Measurements from ENCODE around the gene IL1RAPL1. TPM values are rescaled to one million over a fixed set of nuclear protein-coding genes. Genes with fewer than 3 reads are reported as not detected.

The IL1RAPL1 gene
- total and polyA plus RNA-seq, 2 donors (not counting 1 experiment from before 2014, with no cell fraction given) = 0.25 to 2.8 TPM

DNA sequence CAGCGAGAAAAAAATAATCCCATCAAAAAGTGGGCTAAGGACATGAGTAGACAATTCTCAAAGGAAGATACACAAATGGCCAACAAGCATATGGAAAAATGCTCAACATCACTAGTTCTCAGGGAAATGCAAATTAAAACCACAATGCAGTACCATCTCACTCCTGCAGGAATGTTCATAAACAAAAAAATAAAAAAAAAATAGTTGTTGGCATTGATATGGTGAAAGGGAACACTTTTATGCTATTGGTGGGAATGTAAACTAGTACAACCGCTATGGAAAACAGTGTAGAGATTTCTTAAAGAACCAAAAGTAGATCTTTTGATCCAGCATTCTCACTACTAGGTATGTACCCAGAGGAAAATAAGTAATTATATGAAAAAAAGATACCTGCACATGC, 1119.8 kb downstream of the IL1RAPL1 start:
- H3K27ac ChIP-seq (ENCODE audit: insufficient read depth, low read length) = no peak overlapping the region
- no peak overlapping the region for H3K4me2 ChIP-seq (ENCODE audit: extremely low read depth, insufficient read depth, low read length)
- H3K36me3 ChIP-seq (ENCODE audit: control insufficient read depth, insufficient read depth, low read length) = no peaks in the 10 kb centered on the region
- no peaks in the 10 kb centered on the region for H3K4me1 ChIP-seq (ENCODE audit: control insufficient read depth, extremely low read depth, insufficient read depth, low read length)
- DNase-seq (ENCODE audit: low read depth in 2 of 2) = no peak
- no peaks in the 10 kb centered on the region for H3K79me2 ChIP-seq (ENCODE audit: control insufficient read depth, insufficient read depth, low read length)
- H2AFZ ChIP-seq (ENCODE audit: low read length) = no peak overlapping the region
- no peak overlapping the region for H3K4me3 ChIP-seq (replicated peaks in 1 of 4; ENCODE audit: control extremely low read depth in 1 of 4, insufficient read depth in 1 of 4, low read depth in 3 of 4, low read length in 4 of 4)
- H3K27me3 ChIP-seq (ENCODE audit: control insufficient read depth, insufficient read depth, low read length) = no peaks in the 10 kb centered on the region
- no peaks in the 10 kb centered on the region for H3K9me3 ChIP-seq (ENCODE audit: control insufficient read depth, insufficient read depth, low read depth, low read length)
- H3K9ac ChIP-seq (ENCODE audit: insufficient read depth, low read length) = no peak overlapping the region
- no peaks in the 10 kb centered on the region for H4K20me1 ChIP-seq (ENCODE audit: control insufficient read depth, extremely low read depth, insufficient read depth, low read length)
- no peak for TF ChIP-seq EZH2 (IDR thresholded peaks at IDR 0.05; ENCODE audit: low read length, missing control alignments)

DNA sequence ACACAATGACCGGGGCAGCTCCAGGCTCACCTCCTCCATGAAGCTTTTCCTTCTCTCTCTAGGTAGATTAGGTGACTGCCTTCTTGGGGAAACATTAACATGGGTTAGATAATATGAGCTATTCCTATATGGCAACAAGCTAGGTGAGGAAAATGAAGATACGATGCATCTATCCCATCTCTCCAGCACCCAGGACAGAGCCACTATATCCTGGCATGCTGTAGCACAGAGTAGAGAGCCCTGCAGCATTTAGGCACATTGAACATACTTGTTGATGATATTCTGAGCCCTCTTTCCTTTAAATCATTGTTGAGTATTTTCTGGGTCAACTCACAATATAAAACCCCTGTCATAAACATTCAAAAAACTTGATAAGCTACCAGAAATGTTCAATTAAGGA, 1133.9 kb downstream of the IL1RAPL1 start:
- Histone ChIP-seq H3K4me2 (ENCODE audit: extremely low read depth, insufficient read depth, low read length) (no peak overlapping the region), H2AFZ (ENCODE audit: low read length) (no peak overlapping the region), H4K20me1 (ENCODE audit: control insufficient read depth, extremely low read depth, insufficient read depth, low read length) (no peaks in the 10 kb centered on the region), H3K9ac (ENCODE audit: insufficient read depth, low read length) (no peak overlapping the region), H3K36me3 (ENCODE audit: control insufficient read depth, insufficient read depth, low read length) (no peaks in the 10 kb centered on the region), H3K4me1 (ENCODE audit: control insufficient read depth, extremely low read depth, insufficient read depth, low read length) (no peaks in the 10 kb centered on the region), H3K9me3 (ENCODE audit: control insufficient read depth, insufficient read depth, low read depth, low read length) (no peaks in the 10 kb centered on the region), H3K27ac (ENCODE audit: insufficient read depth, low read length) (no peak overlapping the region), H3K27me3 (ENCODE audit: control insufficient read depth, insufficient read depth, low read length) (no peaks in the 10 kb centered on the region), H3K79me2 (ENCODE audit: control insufficient read depth, insufficient read depth, low read length) (no peaks in the 10 kb centered on the region), H3K4me3 (replicated peaks in 1 of 4; ENCODE audit: control extremely low read depth in 1 of 4, insufficient read depth in 1 of 4, low read depth in 3 of 4, low read length in 4 of 4) (no peak overlapping the region)
- TF ChIP-seq EZH2 (IDR thresholded peaks at IDR 0.05; ENCODE audit: low read length, missing control alignments) (no peak), CTCF (conservative IDR thresholded peaks at IDR 0.05 in 1 of 2, IDR thresholded peaks at IDR 0.05 in 1 of 2; ENCODE audit: low read depth in 1 of 2, low read length in 2 of 2) (no peak)
- DNase-seq (ENCODE audit: low read depth in 2 of 2) = no peak

GRCh38 chrX:29724316-29724715, 1137.1 kb downstream of the IL1RAPL1 start:
- Histone ChIP-seq H3K79me2 (ENCODE audit: control insufficient read depth, insufficient read depth, low read length) (no peaks in the 10 kb centered on the region), H3K4me1 (ENCODE audit: control insufficient read depth, extremely low read depth, insufficient read depth, low read length) (no peaks in the 10 kb centered on the region), H3K27ac (ENCODE audit: insufficient read depth, low read length) (no peak overlapping the region), H3K9me3 (ENCODE audit: control insufficient read depth, insufficient read depth, low read depth, low read length) (no peaks in the 10 kb centered on the region), H3K9ac (ENCODE audit: insufficient read depth, low read length) (no peak overlapping the region), H3K4me3 (replicated peaks in 1 of 4; ENCODE audit: control extremely low read depth in 1 of 4, insufficient read depth in 1 of 4, low read depth in 3 of 4, low read length in 4 of 4) (no peak overlapping the region), H3K27me3 (ENCODE audit: control insufficient read depth, insufficient read depth, low read length) (no peaks in the 10 kb centered on the region), H3K4me2 (ENCODE audit: extremely low read depth, insufficient read depth, low read length) (no peak overlapping the region), H4K20me1 (ENCODE audit: control insufficient read depth, extremely low read depth, insufficient read depth, low read length) (no peaks in the 10 kb centered on the region), H3K36me3 (ENCODE audit: control insufficient read depth, insufficient read depth, low read length) (no peaks in the 10 kb centered on the region), H2AFZ (ENCODE audit: low read length) (no peak overlapping the region)
- DNase-seq (ENCODE audit: low read depth in 2 of 2) = no peak
- TF ChIP-seq EZH2 (IDR thresholded peaks at IDR 0.05; ENCODE audit: low read length, missing control alignments) (no peak), CTCF (conservative IDR thresholded peaks at IDR 0.05 in 1 of 2, IDR thresholded peaks at IDR 0.05 in 1 of 2; ENCODE audit: low read depth in 1 of 2, low read length in 2 of 2) (no peak)

Measured in fibroblast of lung (primary cell).